ENCODE measurements around the gene ROMO1.
"Not testable (repeated sequence)": the region's sequence is repeated elsewhere in the genome, so short reads cannot be mapped to it uniquely, and the experiment has no call there.

The ROMO1 gene

DNA sequence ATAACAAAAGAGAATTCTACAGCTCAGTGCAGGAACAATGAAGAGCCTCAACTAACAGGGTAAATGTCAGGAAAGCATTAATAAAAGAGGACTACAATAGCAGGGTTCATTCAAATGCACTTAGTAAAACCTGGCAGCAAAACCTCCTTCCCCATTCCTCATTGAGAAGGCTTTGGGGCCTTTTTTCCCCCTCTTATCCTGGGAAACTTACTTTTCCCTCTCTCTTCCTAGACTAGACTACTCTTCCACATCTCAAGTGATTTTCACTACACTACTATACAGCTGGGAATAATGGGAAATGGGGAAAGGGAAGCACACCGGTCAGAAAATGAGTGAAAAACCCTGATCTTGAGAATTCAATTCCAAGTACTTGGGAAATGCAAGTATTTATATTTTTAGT lies 10.1 kb downstream of the ROMO1 start:
- no peak for DNase-seq (ENCODE audit: low read depth in 2 of 2, low spot score in 1 of 2)

DNA sequence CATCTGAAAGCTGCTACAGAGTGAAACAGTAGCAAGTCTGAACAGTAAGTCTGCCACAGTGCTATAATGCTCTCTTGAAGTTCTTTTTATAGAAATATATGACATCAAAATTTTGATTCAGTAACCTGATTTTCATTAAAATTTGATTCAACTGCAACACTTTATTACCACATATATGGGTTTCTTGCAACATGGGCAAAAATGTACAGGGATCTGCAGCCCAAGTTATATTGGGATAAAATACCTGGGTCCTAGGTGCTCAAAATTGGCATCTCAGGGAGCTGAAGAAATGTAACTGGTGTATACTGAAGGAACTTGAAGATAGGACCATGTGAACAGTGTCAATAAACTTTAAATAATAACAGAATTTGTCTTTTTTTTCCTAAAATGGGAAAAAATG lies 10.8 kb downstream of the ROMO1 start:
- DNase-seq (ENCODE audit: low read depth in 2 of 2, low spot score in 1 of 2), result no peak

DNA sequence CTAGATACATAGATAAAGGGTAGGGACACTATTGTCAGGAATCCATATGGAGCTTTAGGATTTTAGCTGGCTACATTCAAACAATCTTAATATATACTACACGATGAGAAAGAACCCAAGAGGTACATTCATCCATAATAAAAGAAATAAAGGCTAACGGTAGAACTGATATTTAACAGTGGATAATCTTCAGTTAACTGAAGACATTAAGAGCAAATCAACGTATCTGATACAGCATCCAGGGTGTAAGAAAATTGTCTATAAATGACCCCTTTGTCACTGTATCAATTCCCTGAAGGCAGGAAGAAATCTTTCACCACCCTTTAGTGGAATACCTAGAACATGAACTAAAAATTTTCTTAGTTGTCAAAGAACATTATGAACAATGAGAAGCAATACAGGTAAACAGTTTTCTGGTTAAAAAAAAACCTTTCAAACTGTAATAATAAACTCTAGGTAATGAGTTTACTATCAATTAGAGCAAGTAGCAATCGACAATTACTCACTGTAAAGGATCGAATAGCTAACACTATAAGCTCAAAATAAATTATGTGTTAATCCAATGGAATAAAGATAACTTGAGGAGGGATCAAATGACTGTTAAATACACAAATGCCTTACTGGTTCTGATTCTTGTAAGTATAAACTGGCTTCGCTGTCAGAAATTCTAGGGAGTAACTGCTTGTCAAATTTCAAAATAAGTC lies 11.8 kb downstream of the ROMO1 start:
- DNase-seq (ENCODE audit: low read depth in 2 of 2, low spot score in 1 of 2), result no peak

DNA sequence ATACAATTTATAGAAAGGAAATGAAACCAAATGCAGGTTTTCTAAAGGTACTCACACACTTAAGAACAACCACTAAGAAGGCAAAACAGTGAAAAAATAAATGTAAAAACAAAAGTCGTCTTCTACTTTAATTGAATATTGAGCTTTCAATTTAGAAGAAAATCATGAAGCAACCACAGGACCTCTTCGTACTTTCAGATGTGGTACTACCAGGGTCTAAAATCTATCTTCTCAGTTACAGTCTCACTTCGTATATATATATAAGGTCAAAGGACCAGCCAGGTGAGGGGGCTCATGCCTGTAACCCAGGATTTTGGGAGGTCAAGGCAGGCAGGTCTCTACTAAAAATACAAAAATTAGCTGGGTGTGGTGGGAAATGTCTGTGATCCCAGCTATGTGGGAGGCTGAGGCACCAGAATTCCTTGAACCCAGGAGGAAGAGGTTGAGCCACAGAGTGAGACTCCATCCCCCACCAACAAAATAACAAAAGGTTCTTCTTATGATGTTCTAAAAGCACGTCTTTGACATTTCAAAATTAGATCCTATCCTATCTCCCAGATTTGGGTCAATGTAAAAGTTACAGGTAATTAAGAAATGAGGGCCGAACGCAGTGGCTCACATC lies 12.5 kb downstream of the ROMO1 start:
- DNase-seq (ENCODE audit: low read depth in 2 of 2, low spot score in 1 of 2), result no peak

DNA sequence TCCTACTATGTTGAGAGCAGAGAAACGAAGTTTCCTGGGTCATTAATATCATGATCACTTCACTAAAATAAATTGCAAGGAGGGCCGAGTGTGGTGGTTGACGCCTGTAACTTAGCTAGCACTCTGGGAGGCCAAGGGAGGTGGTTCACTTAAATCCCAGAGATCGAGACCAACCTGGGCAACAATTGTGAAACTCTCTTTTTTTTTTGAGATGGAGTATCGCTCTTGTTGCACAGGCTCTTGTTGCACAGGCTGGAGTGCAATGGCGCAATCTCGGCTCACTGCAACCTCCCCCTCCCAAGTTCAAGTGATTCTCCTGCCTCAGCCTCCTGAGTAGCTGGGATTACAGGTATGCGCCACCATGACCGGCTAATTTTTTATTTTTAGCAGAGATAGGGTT lies 13.9 kb downstream of the ROMO1 start:
- not testable (repeated sequence) for DNase-seq (ENCODE audit: low read depth in 2 of 2, low spot score in 1 of 2)

DNA sequence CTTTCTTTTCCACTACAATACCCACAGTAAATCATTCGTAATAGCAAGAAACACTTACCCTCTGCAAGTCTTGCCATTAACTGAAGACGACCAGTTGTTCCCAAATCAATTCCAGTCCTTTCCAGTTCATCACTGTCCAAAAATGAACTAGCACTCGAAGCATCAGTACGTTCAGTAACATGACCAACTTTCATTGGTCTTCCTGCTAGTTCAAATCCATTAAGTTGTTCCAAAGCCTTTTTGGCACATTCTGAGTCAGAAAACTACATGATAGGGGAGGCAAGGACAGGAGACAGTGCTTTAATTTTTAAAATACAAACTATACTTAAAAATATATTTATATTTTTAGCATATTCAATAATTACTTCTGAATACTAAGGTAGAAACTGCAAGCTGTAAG lies 14.9 kb downstream of the ROMO1 start:
- DNase-seq (ENCODE audit: low read depth in 2 of 2, low spot score in 1 of 2), result no peak

DNA sequence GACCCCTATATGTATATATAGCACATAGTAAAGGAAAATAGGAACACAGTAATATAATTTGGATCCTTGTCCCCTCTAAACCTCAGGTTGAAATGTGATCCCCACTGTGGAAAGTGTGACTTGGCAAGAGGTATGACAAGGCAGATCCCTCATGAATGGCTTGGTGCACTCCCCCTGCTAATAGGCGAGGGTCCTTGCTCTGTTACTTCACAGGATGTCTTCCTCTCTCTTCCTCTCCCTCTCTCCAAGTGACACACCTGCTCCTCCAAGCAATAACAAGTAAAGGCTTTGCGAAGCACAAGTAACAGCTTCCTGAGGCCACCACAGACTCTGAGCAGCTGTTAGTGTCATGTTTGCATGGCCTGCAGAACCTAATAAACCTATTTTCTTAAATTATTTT lies 16.4 kb downstream of the ROMO1 start:
- no peak for DNase-seq (ENCODE audit: low read depth in 2 of 2, low spot score in 1 of 2)

DNA sequence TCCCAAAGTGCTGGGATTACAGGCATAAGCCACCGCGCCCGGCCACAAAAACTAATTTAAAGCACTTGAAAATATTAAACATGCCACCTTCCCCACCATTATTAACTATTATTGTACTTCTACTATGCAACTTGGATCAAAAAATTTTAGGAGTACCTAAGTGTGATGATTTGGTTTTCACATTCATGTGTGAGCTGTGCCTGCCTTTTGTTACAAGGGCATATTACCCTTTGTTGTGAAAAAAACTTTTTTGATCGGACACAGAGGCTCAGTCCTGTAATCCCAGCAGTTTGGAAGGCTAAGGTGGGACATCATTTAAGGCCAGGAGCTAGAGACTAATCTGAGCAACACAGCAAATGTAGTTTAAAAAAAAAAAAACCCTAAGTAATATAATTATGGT lies 17.1 kb downstream of the ROMO1 start:
- DNase-seq (ENCODE audit: low read depth in 2 of 2, low spot score in 1 of 2), result no peak

DNA sequence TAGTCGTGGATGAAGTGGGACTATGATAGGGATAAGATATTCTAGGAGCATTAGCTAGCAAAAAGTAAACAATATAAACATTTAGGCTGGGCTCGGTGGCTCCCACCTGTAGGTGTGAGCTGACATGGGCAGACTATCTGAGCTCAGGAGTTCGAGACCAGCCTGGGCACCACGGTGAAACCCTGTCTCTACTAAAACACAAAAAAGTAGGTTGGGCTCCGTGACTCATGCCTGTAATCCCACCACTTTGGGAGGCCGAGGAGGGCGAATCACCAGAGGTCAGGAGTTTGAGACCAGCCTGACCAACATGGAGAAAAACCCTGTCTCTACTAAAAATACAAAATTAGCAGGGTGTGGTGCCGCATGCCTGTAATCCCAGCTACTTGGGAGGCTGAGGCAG lies 19.1 kb downstream of the ROMO1 start:
- DNase-seq (ENCODE audit: low read depth in 2 of 2, low spot score in 1 of 2), result not testable (repeated sequence)

DNA sequence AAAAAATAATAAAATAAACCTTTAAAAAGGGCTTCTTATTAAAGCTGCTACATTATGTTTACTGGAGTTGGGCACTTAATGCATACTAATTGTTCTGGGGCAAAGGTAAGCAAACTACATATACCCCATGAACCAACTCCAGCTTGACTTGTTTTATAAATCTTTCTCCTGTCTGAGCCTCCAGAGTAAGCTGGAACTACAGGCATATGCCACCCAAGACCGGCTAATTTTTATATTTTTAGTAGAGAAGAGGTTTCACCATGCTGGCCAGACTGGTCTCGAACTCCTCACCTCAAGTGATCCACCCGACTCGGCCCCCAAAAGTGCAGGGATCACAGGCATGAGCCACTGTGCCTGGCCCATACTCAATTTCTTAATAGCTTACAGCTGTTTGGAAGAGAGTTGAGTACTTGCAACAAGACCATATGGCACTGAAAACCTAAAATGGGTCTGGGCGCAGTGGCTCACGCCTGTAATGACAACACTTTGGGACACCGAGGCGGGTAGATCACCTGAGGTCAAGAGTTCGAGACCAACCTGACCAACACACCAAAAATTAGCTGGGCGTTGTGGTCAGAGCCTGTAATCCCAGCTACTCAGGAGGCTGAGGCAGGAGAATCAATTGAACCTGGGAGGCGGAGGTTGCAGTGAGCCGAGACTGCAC lies 19.9 kb downstream of the ROMO1 start:
- DNase-seq (ENCODE audit: low read depth in 2 of 2, low spot score in 1 of 2), result no peak

DNA sequence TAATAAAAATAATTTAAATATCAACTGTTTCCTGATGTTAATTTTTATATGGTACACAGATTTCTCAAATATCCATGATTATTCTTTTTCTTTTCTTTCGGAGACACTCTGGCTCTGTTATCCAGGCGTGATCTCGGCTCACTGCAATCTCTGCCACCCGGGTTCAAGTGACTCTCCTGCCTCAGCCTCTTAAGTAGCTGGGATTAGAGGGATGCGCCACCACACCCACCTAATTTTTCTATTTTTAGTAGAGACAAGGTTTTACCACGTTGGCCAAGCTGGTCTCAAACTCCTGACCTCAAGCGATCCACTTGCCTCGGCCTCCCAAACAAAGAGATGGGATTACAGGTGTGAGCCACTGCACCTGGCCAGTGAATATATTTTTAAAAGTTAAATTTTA lies 20.5 kb downstream of the ROMO1 start:
- DNase-seq (ENCODE audit: low read depth in 2 of 2, low spot score in 1 of 2), result no peak

DNA sequence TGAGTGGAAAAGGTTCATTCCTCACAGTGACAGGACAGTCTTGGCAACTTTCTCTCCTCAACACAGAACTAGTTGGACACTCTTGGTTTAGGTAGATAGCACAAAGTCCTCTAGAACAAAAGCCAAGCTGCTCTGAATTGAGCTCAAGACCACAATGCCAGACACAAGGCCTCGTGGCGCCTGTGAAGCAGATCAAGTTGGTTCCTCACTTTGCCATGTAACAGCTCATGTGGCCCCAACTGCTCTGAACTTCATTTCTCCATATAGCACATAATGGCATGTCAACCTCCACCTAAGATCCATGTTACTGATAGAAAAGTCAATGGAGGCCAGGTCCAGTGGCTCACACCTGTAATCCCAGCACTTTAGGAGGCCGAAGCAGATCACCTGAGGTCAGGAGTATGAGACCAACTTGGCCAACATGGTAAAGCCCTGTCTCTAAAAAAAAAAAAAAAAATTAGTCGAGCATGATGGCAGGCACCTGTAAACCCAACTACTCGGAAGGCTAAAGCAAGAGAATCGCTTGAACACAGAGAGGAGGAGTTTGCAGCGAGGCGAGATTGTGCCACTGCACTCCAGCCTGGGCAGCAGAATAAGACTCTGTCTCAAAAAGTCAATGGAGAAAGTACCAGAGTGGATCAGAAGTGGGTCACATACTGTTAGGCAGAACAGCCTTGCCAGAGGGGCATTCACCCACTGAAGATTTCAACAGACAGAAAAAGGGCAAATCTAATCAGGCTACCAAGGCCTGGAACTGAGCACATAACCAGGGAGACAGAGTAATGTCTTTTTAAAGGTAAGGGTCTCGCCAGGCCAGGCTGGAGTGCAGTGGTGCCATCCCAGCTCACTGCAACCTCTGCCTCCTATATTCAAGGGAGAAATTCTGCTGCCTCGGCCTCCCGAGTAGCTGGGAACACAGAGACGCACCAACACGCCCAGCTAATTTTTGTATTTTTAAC lies 21.2 kb downstream of the ROMO1 start:
- no peak for DNase-seq (ENCODE audit: low read depth in 2 of 2, low spot score in 1 of 2)

DNA sequence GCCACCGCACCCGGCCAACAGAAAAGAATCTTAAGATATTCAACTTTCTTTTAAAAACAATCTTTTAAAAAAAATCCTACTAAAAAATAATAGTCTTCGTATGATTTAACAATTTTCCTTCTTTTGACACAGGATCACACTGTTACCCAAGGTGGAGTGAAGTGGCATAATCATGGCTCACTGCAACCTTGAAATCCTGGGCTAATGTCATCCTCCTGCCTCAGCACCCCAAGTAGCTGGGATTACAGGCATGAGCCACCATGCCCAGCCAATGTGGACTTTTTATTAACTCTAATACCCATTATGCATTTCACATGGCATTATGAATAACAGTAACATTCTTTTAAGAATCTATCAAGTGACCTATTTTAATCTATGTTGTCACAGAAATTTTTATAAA lies 22.0 kb downstream of the ROMO1 start:
- DNase-seq (ENCODE audit: low read depth in 2 of 2, low spot score in 1 of 2), result no peak

DNA sequence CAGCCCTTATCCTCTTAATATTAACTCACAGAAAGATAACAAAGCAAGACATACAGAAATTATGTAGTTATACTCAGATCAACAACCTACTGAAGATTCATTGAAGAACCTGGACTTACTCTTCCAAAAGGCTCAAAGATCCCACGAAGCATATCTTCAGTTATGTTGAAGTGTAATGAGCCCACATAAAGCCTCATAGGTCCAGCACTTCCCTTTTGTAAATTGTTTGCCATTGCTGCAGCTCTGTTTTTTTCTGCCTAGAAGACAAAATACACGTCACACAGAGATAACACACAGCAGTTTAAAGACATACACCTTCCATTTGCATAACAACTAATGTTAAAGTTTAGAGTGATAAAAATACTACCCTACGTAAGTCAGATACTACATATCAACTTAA lies 22.4 kb downstream of the ROMO1 start:
- DNase-seq (ENCODE audit: low read depth in 2 of 2, low spot score in 1 of 2), result no peak

DNA sequence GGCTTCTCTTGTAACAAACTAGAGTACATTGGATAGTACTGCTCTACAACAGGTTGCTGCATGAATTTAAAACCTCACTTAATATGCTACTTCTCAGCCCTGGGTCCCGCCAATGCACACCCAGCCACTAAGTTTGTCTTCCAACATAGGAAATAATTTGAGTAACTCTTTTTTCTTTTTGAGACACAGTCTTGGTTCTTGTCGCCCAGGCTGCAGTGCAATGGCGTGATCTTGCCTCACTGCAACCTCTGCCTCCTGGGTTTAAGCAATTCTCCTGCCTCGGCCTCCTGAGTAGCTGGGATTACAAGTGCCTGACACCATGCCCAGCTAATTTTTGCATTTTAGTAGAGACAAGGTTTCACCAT lies 24.1 kb downstream of the ROMO1 start:
- not testable (repeated sequence) for DNase-seq (ENCODE audit: low read depth in 2 of 2, low spot score in 1 of 2)

DNA sequence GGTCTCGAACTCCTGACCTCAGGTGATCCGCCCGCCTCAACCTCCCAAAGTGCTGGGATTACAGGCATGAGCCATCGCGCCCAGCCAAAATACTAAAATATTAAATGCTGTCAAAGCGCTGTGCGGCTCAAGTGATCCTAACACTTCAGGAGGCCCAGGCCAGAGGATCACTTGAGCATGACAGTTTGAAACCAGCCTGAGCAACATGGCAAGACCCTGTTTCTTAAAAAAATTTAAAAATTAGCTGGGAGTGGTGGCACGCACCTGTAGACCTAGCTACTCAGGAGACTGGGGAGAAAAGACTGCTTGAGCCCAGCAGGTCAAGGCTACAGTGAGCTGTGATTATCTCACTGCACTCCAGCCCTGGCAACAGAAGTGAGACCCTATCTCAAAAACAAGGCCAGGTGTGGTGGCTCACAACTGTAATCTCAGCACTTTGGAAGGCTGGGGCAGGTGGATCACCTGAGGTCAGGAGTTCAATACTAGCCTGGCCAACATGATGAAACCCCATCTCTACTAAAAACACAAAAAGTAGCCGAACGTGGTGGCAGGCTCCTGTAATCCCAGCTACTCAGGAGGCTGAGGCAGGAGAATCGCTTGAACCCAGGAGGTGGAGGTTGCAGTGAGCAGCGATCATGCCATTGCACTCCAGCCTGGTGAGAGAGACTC lies 24.6 kb downstream of the ROMO1 start:
- not testable (repeated sequence) for DNase-seq (ENCODE audit: low read depth in 2 of 2, low spot score in 1 of 2)

DNA sequence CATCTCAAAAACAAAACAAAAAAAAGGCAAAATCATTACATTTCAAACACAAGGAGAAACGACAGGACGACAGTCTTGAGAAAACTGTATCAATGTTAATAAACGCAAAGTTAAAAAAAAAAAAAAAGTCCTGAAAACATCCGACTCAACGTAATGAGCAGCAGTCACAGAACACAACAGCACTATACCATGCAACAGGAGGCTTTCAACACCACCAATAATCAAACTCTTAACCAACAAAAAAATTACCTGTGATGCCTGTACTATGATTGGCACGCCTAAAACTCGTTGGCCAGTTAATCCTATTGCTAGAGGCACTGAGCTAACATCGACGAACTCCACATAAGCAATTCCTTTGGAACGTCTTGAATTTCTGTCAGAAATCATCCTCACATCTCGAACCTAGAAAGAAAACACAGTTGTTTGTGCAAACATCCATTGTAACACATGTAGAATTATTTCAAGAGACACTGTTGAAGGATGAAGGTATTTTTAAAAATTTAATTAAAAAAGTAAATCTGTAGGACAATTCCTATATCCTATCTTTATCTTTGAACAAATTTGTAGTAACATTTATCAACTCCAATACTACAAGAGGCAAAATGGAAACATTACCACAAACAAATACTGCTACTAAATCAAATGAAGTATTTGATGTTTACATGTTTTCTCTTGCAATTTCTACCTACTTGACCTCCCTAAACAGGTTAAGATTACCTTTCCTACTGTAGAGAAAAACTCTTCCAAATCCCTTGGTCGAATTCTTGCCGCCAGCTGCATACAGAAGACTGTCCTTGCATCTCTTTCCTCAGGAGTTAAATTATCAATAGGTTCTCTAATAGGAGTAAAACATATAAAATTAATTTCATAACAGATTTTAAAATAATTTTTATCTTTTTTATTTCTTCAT lies 25.4 kb downstream of the ROMO1 start:
- no peak for DNase-seq (ENCODE audit: low read depth in 2 of 2, low spot score in 1 of 2)

DNA sequence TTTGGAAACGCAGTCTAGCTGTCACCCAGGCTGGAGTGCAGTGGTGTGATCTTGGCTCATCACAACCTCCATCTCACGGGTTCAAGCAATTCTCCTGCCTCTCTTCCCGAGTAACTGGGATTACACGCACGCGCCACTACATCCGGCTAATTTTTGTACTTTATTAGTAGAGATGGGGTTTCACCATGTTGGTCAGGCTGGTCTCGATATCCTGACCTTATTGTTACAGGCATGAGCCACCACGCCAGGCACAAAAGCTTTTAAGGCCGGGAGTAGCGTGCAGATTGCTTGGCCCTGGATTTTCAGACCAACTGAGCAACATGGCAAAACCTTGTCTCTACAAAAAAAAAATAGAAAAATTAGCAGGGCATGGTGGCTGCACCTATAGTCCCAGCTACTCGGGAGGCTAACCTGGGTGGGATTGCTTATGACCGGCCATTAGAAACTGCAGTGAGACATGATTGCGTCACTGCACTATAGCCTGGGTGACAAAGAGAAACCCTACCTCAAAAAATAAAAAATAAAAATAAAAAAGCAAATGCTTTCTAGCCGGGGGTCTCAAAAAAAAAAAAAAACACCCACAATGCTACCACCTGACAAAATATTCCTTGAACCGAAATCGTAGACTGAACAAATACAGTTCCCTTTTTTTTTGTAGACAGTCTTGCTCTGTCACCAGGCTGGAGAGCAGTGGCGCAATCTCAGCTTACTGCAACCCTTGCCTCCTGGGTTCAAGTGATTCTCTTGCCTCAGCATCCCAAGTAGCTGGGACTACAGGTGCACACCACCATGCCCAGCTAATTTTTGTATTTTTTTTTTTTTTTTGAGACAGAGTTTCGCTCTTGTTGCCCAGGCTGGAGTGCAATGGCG lies 27.9 kb downstream of the ROMO1 start:
- DNase-seq (ENCODE audit: low read depth in 2 of 2, low spot score in 1 of 2), result no peak

DNA sequence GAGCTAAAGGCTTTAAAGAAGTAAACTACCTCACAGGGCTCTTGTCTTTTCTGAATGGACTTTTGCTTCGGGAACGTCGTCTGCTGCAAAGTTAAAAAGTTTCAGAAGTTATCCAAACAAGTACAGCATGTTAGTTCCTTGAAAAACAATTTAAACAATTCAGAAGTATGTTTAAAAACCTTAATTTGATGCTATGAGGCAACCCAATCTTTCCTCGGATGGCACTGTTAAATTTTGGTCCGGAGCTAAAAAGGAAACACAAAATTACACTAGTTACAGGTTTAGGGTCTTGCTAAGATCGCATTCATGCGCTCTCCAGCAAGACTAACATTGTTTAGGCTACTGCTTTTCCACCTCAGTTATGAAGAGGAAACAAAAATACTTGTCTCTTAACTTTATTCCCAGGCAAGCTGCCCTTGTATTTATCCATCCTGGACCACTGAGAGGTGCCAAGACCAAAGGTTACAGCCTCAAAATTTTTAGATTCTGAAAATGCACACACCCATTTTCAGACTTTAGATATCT lies 30.1 kb downstream of the ROMO1 start:
- DNase-seq (ENCODE audit: low read depth in 2 of 2, low spot score in 1 of 2), result no peak

Data from stimulated activated CD8-positive, alpha-beta memory T cell treated with anti-CD3 and anti-CD28 coated beads, Interleukin-4, amount 100 ng/mL, for 1 hour (primary cell).